Activated CD4-positive, alpha-beta memory T cell treated with anti-CD3 and anti-CD28 coated beads for 36 hours (primary cell): ENCODE data around the gene RHCE. TPM values are rescaled to one million over a fixed set of nuclear protein-coding genes. Genes with fewer than 3 reads are reported as not detected.
"Not testable (repeated sequence)": the region's sequence is repeated elsewhere in the genome, so short reads cannot be mapped to it uniquely, and the experiment has no call there.

Experiments used
- CTCF ChIA-PET: fragments of 350-600 bp; sonication (Branson Sonifier 250); formaldehyde crosslinking; loops from one replicate; lab custom pipeline; 2021; ENCODE audit warnings: antibody characterized with exemption, inconsistent platforms; lab: Charles Lee
- POLR2A ChIA-PET: fragments of 350-600 bp; sonication (Branson Sonifier 250); formaldehyde crosslinking; loops from one replicate; lab custom pipeline; 2021; ENCODE audit warnings: antibody characterized with exemption; lab: Charles Lee
- DNase-seq: peaks from one replicate; pipeline ENCODE4 v3.0.0-alpha.2; 2020
- H3K27ac Mint-ChIP-seq: one replicate; pipeline ENCODE4 v1.8.0; 2021; ENCODE audit warnings: mixed read lengths
- H3K27me3 Mint-ChIP-seq: one replicate; pipeline ENCODE4 v1.8.0; 2021; ENCODE audit warnings: mixed read lengths
- H3K36me3 Mint-ChIP-seq: one replicate; pipeline ENCODE4 v1.8.0; 2021; ENCODE audit warnings: mixed read lengths
- H3K4me1 Mint-ChIP-seq: one replicate; pipeline ENCODE4 v1.8.0; 2021; ENCODE audit warnings: low read depth, mixed read lengths
- H3K4me3 Mint-ChIP-seq: one replicate; pipeline ENCODE4 v1.8.0; 2021; ENCODE audit warnings: mild to moderate bottlenecking, mixed read lengths
- H3K9me3 Mint-ChIP-seq: one replicate; pipeline ENCODE4 v1.8.0; 2021; ENCODE audit warnings: mixed read lengths
- intact Hi-C: fragments of 100-400 bp; cut with micrococcal nuclease; formaldehyde crosslinking; loops from one replicate; pipeline ENCODE4 v1.15.1; 2023
- total RNA-seq, 2 experiments: library from RNA; stranded (reverse); gene quantifications; one replicate each; pipeline ENCODE4 v1.2.3, GENCODE V29; 2021

RHCE gene
- total RNA-seq, 2 experiments from 2014 or later, result 0.44 to 0.45 TPM

GRCh38 chr1:25356441-25356840 lies 64.2 kb downstream of the RHCE start:
- H3K36me3 Mint-ChIP-seq, result peaks cover 24% of the 10 kb centered on the region
- intact Hi-C loops, result loop anchor here (5.0 kb wide), 1 partner anchor 114 kb away; no protein-coding TSS in a partner anchor
- no peak for DNase-seq
- H3K27me3 Mint-ChIP-seq, result no peaks in the 10 kb centered on the region
- H3K4me1 Mint-ChIP-seq, result peaks cover 31% of the 10 kb centered on the region
- POLR2A ChIA-PET, result no interaction called here
- no peak overlapping the region for H3K4me3 Mint-ChIP-seq
- H3K27ac Mint-ChIP-seq, result peak overlapping the region; percentile 77
- no peaks in the 10 kb centered on the region for H3K9me3 Mint-ChIP-seq
- CTCF ChIA-PET, result interaction anchor here (0.8 kb wide), 1 partner anchor 88 kb away, joined by 4 read pairs; no protein-coding TSS in a partner anchor

GRCh38 chr1:25355841-25356395 lies 64.7 kb downstream of the RHCE start:
- intact Hi-C loops, result loop anchor here (5.0 kb wide), 1 partner anchor 114 kb away; no protein-coding TSS in a partner anchor
- no peak overlapping the region for H3K4me3 Mint-ChIP-seq
- H3K9me3 Mint-ChIP-seq, result no peaks in the 10 kb centered on the region
- H3K27ac Mint-ChIP-seq, result peak overlapping the region; percentile 77
- ChIA-PET CTCF (interaction anchor here (0.8 kb wide), 1 partner anchor 88 kb away, joined by 4 read pairs; no protein-coding TSS in a partner anchor), POLR2A (no interaction called here)
- H3K4me1 Mint-ChIP-seq, result peaks cover 29% of the 10 kb centered on the region
- H3K36me3 Mint-ChIP-seq, result peaks cover 19% of the 10 kb centered on the region
- no peaks in the 10 kb centered on the region for H3K27me3 Mint-ChIP-seq
- DNase-seq, result no peak

- POLR2A ChIA-PET, result interaction anchor here (2.0 kb wide), 1 partner anchor 10 kb away, joined by 6 read pairs; no protein-coding TSS in a partner anchor
- Mint-ChIP-seq H3K4me1 (peaks cover 4% of the 10 kb centered on the region), H3K36me3 (peaks cover 13% of the 10 kb centered on the region), H3K4me3 (no peak overlapping the region), H3K27ac (no peak overlapping the region), H3K27me3 (no peaks in the 10 kb centered on the region), H3K9me3 (no peaks in the 10 kb centered on the region)
- intact Hi-C loops, result no loop called here
- CTCF ChIA-PET, result no interaction called here
- DNase-seq, result no peak
These were observed 71.0 kb downstream of the RHCE start for GRCh38 chr1:25349606-25350005.

DNA sequence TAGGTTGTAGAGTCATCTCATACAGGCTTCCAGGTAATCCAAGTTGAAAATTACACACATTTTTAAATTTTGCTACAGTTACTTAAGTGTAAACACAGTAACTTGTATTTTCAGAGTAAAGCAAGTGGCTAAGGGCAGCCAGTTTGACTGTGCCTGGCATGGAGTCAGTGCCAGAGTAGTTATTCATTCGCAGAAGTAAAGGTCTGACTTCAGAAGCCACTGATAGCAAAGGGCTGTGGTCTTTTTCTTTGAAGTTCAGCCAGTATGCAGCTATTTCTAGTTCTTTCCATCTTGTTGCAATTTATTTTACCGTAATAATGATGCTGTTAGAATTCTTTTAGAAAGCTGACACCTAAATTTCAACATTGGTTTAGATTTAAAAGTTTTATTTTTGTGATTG lies 73.1 kb downstream of the RHCE start:
- H3K36me3 Mint-ChIP-seq, result peaks cover 17% of the 10 kb centered on the region
- no peaks in the 10 kb centered on the region for H3K9me3 Mint-ChIP-seq
- H3K4me1 Mint-ChIP-seq, result peaks cover 10% of the 10 kb centered on the region
- no peak overlapping the region for H3K4me3 Mint-ChIP-seq
- H3K27me3 Mint-ChIP-seq, result no peaks in the 10 kb centered on the region
- intact Hi-C loops, result no loop called here
- DNase-seq, result no peak
- no peak overlapping the region for H3K27ac Mint-ChIP-seq
- ChIA-PET CTCF (interaction anchor here (0.5 to 1.2 kb wide), 2 partner anchors 97 to 108 kb away, joined by 3 read pairs; no protein-coding TSS in a partner anchor), POLR2A (no interaction called here)

DNA sequence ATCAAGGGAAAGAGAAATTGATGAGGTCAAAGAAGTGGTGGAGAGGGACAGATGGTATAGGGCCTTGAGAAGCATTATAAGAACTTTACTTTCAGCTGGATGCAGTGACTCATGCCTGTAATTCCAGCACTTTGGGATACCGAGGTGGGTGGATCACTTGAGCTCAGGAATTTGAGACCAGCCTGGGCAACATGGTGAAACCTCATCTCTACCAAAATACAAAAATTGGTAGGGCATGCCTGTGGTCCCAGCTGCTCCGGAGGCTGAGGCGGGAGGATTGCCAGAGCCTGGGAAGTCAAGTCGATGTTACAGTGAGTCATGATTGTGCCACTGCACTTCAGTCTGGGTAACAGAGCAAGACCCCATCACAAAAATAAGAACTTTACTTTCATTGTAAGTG lies 76.8 kb downstream of the RHCE start:
- intact Hi-C loops, result no loop called here
- no peak for DNase-seq
- Mint-ChIP-seq H3K4me1 (peaks cover 33% of the 10 kb centered on the region), H3K4me3 (no peak overlapping the region), H3K9me3 (no peaks in the 10 kb centered on the region), H3K27ac (no peak overlapping the region), H3K36me3 (peaks cover 22% of the 10 kb centered on the region), H3K27me3 (no peaks in the 10 kb centered on the region)
- POLR2A ChIA-PET, result no interaction called here
- CTCF ChIA-PET, result interaction anchor here (1.8 kb wide), 1 partner anchor 10 kb away, joined by 5 read pairs; no protein-coding TSS in a partner anchor

DNA sequence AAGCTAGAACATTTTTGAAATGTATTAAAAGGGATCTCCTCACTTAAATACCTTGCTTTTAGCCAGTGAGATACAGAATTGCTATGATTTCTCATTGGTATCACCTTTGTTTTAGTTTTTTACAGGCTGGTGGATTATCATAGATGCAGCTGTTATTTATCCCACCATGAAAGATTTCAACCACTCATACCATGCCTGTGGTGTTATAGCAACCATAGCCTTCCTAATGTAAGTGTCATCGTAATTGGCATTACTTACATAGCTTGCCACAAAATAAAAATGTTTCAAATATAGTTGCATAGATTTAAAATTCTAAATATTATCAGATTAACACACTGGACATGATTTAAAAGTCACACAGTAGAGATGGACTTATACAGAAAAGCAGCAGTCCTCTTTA lies 77.8 kb downstream of the RHCE start:
- Mint-ChIP-seq H3K4me3 (no peak overlapping the region), H3K27ac (no peak overlapping the region), H3K4me1 (peaks cover 33% of the 10 kb centered on the region), H3K27me3 (no peaks in the 10 kb centered on the region), H3K36me3 (peaks cover 18% of the 10 kb centered on the region), H3K9me3 (no peaks in the 10 kb centered on the region)
- no peak for DNase-seq
- ChIA-PET CTCF (interaction anchor here (1.8 kb wide), 1 partner anchor 11 kb away, joined by 5 read pairs; no protein-coding TSS in a partner anchor), POLR2A (no interaction called here)
- intact Hi-C loops, result no loop called here

DNA sequence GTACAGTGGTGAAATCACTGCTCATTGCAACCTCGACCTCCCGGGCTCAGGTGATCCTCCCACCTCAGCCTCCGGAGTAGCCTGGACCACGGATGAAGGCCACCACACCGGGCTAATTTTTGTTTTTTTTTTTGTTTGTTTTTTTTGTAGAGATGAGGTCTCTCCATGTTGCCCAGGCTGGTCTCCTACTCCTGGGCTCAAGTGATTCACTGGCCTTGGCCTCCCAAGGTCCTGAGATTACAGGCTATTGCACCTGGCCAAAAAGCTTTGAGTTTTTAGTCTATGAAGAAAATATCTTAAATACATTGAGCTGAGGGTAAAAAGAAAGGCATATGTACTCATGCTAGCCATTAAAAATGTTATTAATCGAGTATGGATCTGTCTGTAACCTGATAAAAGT lies 78.9 kb downstream of the RHCE start:
- Mint-ChIP-seq H3K4me1 (peaks cover 32% of the 10 kb centered on the region), H3K4me3 (no peak overlapping the region), H3K9me3 (no peaks in the 10 kb centered on the region), H3K36me3 (peaks cover 13% of the 10 kb centered on the region), H3K27ac (no peak overlapping the region), H3K27me3 (no peaks in the 10 kb centered on the region)
- ChIA-PET POLR2A (no interaction called here), CTCF (no interaction called here)
- intact Hi-C loops, result no loop called here
- DNase-seq, result no peak

DNA sequence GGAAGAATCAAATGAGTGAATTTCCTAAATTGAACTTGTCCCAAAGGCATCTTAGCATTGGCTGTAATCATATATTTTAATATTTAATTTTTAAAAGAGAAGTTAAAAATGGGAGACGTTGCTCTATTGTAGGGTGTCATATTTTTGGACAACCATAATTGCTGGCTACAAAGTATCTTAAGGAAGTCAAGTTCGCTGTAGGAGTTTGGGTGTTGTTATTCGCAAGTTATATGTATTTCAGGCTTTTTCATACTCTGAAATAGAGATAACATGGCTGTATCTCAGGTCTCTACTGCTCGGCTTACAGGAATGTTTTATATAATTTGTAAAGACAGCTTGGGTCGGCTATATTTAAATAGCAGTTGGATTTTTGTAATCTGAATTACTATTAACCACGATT lies 81.6 kb downstream of the RHCE start:
- intact Hi-C loops, result loop anchor here (2.0 to 5.0 kb wide), 2 partner anchors 92 to 93 kb away; partner anchors contain the start of genes MACO1 and RSRP1
- POLR2A ChIA-PET, result interaction anchor here (1.0 to 1.5 kb wide), 2 partner anchors 11 to 107 kb away, joined by 5 to 6 read pairs; partner anchors contain the start of gene SYF2
- CTCF ChIA-PET, result no interaction called here
- peaks cover 10% of the 10 kb centered on the region for H3K36me3 Mint-ChIP-seq
- H3K27ac Mint-ChIP-seq, result peak overlapping the region; percentile 87
- no peak for DNase-seq
- H3K27me3 Mint-ChIP-seq, result no peaks in the 10 kb centered on the region
- H3K4me1 Mint-ChIP-seq, result peaks cover 34% of the 10 kb centered on the region
- H3K9me3 Mint-ChIP-seq, result no peaks in the 10 kb centered on the region
- peak overlapping the region; percentile 82 for H3K4me3 Mint-ChIP-seq

DNA sequence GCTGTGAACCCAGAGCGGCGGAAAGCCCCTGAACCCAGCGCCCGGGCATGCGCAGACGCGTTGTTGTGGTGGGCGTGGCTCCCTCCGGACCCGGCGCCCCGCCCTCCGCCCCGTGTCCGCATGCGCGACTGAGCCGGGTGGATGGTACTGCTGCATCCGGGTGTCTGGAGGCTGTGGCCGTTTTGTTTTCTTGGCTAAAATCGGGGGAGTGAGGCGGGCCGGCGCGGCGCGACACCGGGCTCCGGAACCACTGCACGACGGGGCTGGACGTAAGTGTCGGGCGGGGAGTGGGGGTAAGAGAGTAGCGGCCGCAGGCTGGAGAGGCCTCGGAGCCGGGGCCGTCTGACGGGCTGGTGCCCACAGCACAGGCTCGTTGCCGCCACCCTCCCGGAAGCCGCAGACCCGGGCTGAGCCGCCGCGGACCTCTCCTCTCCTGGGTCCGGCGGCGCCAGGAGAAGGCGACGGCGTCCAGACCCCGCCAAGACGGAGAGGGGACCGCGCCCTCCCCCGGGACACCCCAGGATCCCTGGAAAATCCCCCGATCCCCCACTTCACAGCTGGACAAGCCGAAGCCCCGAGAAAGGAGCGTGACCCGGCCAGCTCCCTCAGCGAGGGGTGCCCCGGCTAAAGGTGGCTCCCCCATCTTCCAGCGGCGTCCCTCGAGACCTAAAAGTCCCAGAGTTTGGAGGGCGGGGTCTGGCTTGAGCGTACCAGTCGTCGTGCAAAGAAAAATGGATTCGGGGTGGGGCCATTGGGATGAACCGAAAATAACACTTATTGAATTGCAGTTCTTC lies 82.2 kb downstream of the RHCE start, which contains the start of gene TMEM50A:
TSS of gene TMEM50A (plus strand) at position 147 of the 794 bp plus-strand sequence. CDS start 2,153 bp downstream, outside the sequence.
- no peaks in the 10 kb centered on the region for H3K27me3 Mint-ChIP-seq
- peaks cover 7% of the 10 kb centered on the region for H3K36me3 Mint-ChIP-seq
- H3K9me3 Mint-ChIP-seq, result no peaks in the 10 kb centered on the region
- ChIA-PET POLR2A (interaction anchor here (1.0 to 1.5 kb wide), 2 partner anchors 11 to 106 kb away, joined by 5 to 6 read pairs; partner anchors contain the start of gene SYF2), CTCF (no interaction called here)
- peak within 1 kb of the TSS; percentile 88 for H3K4me3 Mint-ChIP-seq
- H3K4me1 Mint-ChIP-seq, result peaks cover 29% of the 10 kb centered on the region
- intact Hi-C loops, result loop anchor here (2.0 to 5.0 kb wide), 2 partner anchors 92 to 94 kb away; partner anchors contain the start of genes MACO1 and RSRP1
- DNase-seq, result peak; percentile 93
- peak within 1 kb of the TSS; percentile 87 for H3K27ac Mint-ChIP-seq

DNA sequence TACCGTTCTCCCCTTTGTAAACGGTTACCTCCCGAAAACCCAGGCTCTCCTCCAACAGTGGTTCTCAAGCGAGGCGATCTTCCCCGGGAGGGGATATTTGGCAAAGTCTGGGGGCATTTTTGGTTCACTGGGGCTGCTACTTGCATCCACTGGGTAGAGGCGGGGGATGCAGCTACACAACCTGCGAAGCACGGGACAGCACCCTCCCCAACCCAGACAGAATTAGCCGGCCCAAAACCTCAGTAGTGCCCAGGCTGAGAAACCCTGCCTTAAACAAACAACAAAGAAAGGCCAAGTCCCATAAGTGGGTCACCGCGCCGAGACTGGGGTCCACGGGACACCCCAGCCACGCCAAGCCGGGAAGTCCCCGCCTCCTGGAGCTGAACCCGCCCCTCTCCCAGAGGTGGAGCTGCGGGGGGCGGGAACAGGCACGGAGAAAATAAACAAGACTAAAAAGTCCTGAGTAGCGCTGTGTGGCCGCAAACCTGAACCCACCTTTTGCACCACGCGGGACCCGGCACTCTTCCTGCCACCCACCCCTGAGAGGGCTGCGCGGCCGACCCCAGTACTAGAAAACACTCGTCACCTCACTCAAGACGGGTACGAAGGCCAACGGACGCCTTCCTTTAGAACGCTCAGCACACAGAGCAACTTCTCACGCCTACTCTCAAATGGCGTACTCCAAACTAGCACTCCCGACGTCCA lies 83.0 kb downstream of the RHCE start:
- H3K36me3 Mint-ChIP-seq, H3K9me3 Mint-ChIP-seq, POLR2A ChIA-PET, H3K27me3 Mint-ChIP-seq, CTCF ChIA-PET: not testable (repeated sequence)
- H3K4me1 Mint-ChIP-seq, result peaks cover 28% of the 10 kb centered on the region
- peak overlapping the region; percentile 87 for H3K27ac Mint-ChIP-seq
- H3K4me3 Mint-ChIP-seq, result peak overlapping the region; percentile 82
- intact Hi-C loops, result loop anchor here (2.0 to 5.0 kb wide), 2 partner anchors 91 to 95 kb away; partner anchors contain the start of genes MACO1 and RSRP1
- DNase-seq, result peak; percentile 38

GRCh38 chr1:25336922-25337354 lies 83.7 kb downstream of the RHCE start:
- H3K36me3 Mint-ChIP-seq, POLR2A ChIA-PET, H3K27me3 Mint-ChIP-seq, H3K9me3 Mint-ChIP-seq: not testable (repeated sequence)
- intact Hi-C loops, result loop anchor here (5.0 kb wide), 1 partner anchor 95 kb away; the partner anchor contains the start of gene MACO1
- Mint-ChIP-seq H3K4me3 (peak overlapping the region; percentile 88), H3K4me1 (peaks cover 24% of the 10 kb centered on the region), H3K27ac (peak overlapping the region; percentile 83)
- CTCF ChIA-PET, result interaction anchor here (0.7 kb wide), 1 partner anchor 97 kb away, joined by 3 read pairs; no protein-coding TSS in a partner anchor
- peak; percentile 47 for DNase-seq
